Stimulated activated naive CD8-positive, alpha-beta T cell treated with anti-CD3 and anti-CD28 coated beads, Interleukin-15, Interleukin-2, amounts not matched to agents 100 ng/mL and 50 ng/mL, for 24 hours (primary cell): ENCODE data around the gene NOTCH1.

Source experiments
- H3K27ac Mint-ChIP-seq: one replicate; pipeline ENCODE4 v1.8.0; 2021; ENCODE audit warnings: mild to moderate bottlenecking, mixed read lengths
- H3K27me3 Mint-ChIP-seq: one replicate; pipeline ENCODE4 v1.8.0; 2021; ENCODE audit warnings: mixed read lengths
- H3K36me3 Mint-ChIP-seq: one replicate; pipeline ENCODE4 v1.8.0; 2021; ENCODE audit warnings: low read depth, mixed read lengths
- H3K4me1 Mint-ChIP-seq: one replicate; pipeline ENCODE4 v1.8.0; 2021; ENCODE audit warnings: low read depth, mixed read lengths
- H3K4me3 Mint-ChIP-seq: one replicate; pipeline ENCODE4 v1.8.0; 2021; ENCODE audit warnings: mild to moderate bottlenecking, mixed read lengths
- H3K9me3 Mint-ChIP-seq: one replicate; pipeline ENCODE4 v1.8.0; 2021; ENCODE audit warnings: mixed read lengths

The NOTCH1 gene

DNA sequence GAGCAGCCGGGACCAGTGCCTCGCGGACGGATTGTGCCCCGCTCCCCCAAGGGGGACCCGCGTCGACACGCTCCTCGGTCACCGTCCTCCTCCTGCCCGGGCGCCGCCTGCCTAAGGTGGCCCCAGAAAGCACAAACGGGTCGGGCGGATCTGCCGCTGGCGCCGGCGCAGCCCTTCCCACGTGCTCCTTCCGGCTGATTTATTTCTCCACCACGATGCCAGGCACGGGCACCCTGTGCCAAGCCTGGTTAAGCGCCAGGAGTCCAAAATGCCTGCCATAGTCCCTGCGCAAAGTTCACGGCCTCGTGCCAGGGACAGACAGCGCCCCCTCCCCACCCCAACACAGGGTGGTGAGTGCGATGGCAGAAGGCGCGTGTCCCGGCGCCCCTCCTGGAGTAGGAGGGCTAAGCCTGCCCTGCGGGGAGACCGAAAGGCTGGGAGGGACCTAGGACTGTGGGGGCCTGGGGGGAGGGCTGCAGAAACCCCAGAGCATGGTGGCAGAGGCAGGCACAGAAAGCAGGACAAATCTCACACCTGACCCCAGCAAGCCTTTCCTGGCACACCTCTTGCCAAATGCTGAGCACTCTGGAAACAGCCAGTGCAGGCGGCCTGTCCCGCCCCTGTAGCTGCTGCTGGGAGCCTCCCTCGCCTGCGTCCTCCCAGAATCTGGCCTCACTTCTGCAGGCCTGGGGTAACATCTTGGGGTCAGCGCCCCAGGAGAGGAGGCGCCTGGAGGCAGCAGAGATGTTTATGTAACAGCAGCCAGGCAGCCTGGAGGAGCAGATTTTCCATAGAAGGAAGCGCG, 1.1 kb upstream of the NOTCH1 start:
- peaks cover 38% of the 10 kb centered on the region for H3K4me1 Mint-ChIP-seq
- H3K9me3 Mint-ChIP-seq = no peaks in the 10 kb centered on the region
- peaks cover 15% of the 10 kb centered on the region for H3K36me3 Mint-ChIP-seq
- peak overlapping the region; percentile 83 for H3K27ac Mint-ChIP-seq
- peak overlapping the region; percentile 77 for H3K4me3 Mint-ChIP-seq
- no peaks in the 10 kb centered on the region for H3K27me3 Mint-ChIP-seq

DNA sequence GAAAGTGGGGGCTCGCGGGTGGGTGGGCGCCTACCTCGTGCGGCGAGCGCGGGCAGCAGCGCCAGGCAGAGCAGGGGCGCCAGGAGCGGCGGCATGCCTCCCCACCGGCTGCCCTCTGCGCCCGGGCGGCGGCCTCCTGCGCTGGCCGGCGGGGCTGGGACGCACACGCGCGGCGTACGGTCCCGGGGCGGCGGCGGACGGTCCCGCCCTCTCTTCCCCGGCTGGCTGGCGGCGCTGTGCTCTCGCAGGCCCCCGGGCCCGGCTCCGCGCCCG, 220 bp downstream of the NOTCH1 start:
- H3K36me3 Mint-ChIP-seq = peaks cover 20% of the 10 kb centered on the region
- no peaks in the 10 kb centered on the region for H3K27me3 Mint-ChIP-seq
- no peak overlapping the region for H3K27ac Mint-ChIP-seq
- H3K4me3 Mint-ChIP-seq = peak overlapping the region; percentile 79
- H3K4me1 Mint-ChIP-seq = peaks cover 45% of the 10 kb centered on the region
- H3K9me3 Mint-ChIP-seq = no peaks in the 10 kb centered on the region

DNA sequence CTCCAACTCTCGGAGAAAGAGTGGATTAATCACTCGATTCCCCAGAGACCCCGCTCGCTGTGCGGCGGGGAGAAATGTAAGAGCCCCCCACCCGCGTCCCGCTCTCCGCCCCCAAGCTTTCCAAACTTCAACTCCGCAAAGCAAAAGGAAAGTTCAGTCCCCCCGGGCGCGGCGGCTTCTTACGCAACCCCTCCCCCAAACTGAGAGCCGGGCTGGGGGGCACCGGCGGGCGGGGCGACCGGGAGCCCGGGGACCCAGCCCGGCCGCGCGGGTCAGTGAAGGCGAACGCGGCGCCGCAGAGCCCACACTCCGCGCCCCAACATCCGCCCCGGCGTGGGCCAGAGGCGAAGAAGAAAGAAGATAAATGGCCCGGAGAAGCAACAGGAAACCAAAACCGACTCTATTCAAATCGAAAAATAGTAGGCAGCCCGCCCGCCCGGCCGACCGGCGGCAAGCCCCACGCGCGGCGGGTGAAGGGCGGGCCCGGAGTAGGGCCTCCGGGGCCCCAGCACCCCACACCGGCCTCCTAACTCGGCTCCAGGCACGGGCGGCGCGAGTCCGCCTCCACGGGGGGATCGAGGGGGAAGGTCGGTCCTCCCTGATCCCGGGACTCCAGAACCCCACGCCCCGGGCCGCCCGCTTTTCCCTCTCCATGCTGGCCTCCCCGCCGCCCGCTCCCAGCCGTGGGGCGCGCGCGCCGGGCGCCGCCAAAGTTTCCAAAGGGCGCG, 720 bp downstream of the NOTCH1 start:
- Mint-ChIP-seq H3K27me3 (no peaks in the 10 kb centered on the region), H3K4me1 (peaks cover 50% of the 10 kb centered on the region), H3K36me3 (peaks cover 24% of the 10 kb centered on the region), H3K27ac (peak overlapping the region; percentile 79), H3K4me3 (peak overlapping the region; percentile 92), H3K9me3 (no peaks in the 10 kb centered on the region)

DNA sequence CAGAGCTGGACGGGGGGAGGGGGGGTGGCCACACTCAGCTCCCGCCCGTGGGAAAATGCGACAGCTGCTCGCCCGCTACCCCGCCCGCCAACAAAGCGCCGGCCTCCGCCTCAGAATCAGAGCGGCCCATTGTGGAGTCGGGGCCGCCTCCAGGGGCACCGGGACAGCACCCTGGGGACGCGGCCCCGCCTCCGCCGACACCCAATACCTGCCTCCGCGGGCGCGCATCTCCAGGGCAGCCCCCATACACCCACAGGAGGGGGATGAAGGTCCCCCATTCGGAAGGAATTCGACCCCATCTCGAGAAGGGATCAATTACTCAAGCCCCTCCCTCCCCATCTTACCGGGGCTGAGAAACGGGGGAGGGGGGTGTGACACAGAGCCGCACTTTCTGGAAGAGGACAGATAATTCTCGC, 1.3 kb downstream of the NOTCH1 start:
- no peaks in the 10 kb centered on the region for H3K27me3 Mint-ChIP-seq
- no peaks in the 10 kb centered on the region for H3K9me3 Mint-ChIP-seq
- peaks cover 24% of the 10 kb centered on the region for H3K36me3 Mint-ChIP-seq
- H3K27ac Mint-ChIP-seq = peak overlapping the region; percentile 79
- H3K4me1 Mint-ChIP-seq = peaks cover 56% of the 10 kb centered on the region
- peak overlapping the region; percentile 92 for H3K4me3 Mint-ChIP-seq

DNA sequence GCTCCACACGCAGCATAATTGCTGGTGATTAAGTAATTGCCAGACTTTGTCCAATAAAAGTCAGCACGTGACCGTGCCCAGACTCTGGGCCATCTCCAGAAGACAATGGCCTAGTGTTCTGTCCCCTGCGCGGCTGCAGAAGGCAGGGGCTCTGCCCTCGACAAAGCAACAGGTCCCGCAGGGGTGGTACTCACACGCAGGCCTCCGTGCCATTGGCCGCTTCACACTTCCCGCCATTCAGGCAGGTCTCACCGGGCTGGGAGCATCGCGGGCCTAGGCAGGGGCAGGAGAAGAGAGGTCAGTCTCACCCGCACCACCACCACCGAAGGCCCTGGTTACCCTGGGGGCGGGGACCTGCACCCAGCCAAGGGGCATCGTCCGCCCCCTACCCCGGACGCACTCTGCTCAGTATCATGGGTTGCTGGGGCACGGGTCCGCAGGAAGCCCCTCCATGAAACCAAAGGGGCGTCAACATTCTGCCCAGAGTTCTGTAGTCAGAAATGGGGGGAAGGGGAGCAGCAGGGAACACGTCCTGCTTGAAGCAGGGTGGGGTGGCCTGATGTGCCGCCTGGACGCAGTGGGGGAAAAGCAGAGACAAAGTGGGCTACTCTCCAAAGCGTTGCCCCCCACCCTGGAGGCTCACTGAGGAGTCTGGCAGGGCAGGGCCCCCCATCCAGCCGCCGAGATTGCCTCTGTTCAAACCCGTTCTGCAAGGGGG, 1.9 kb downstream of the NOTCH1 start:
- no peak overlapping the region for H3K27ac Mint-ChIP-seq
- peak overlapping the region; percentile 92 for H3K4me3 Mint-ChIP-seq
- H3K9me3 Mint-ChIP-seq = no peaks in the 10 kb centered on the region
- no peaks in the 10 kb centered on the region for H3K27me3 Mint-ChIP-seq
- peaks cover 62% of the 10 kb centered on the region for H3K4me1 Mint-ChIP-seq
- H3K36me3 Mint-ChIP-seq = peaks cover 27% of the 10 kb centered on the region

DNA sequence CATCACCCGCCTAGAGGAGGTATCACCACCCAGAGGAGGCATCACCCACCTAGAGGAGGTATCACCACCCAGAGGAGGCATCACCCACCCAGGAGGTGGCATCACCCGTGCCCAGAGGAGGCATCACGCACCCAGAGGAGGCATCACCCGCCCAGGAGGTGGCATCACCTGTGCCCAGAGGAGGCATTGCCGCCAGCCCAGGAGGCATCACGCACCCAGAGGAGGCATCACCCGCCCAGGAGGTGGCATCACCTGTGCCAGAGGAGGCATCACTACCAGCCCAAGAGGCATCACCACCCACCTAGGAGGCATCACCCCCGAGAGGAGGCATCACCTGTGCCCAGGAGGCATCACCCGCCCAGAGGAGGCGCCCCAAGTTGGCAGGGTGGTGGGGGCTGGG, 2.6 kb downstream of the NOTCH1 start:
- H3K9me3 Mint-ChIP-seq = no peaks in the 10 kb centered on the region
- peaks cover 69% of the 10 kb centered on the region for H3K4me1 Mint-ChIP-seq
- H3K4me3 Mint-ChIP-seq = peak overlapping the region; percentile 92
- H3K27me3 Mint-ChIP-seq = no peaks in the 10 kb centered on the region
- H3K27ac Mint-ChIP-seq = peak overlapping the region; percentile 31
- peaks cover 28% of the 10 kb centered on the region for H3K36me3 Mint-ChIP-seq

DNA sequence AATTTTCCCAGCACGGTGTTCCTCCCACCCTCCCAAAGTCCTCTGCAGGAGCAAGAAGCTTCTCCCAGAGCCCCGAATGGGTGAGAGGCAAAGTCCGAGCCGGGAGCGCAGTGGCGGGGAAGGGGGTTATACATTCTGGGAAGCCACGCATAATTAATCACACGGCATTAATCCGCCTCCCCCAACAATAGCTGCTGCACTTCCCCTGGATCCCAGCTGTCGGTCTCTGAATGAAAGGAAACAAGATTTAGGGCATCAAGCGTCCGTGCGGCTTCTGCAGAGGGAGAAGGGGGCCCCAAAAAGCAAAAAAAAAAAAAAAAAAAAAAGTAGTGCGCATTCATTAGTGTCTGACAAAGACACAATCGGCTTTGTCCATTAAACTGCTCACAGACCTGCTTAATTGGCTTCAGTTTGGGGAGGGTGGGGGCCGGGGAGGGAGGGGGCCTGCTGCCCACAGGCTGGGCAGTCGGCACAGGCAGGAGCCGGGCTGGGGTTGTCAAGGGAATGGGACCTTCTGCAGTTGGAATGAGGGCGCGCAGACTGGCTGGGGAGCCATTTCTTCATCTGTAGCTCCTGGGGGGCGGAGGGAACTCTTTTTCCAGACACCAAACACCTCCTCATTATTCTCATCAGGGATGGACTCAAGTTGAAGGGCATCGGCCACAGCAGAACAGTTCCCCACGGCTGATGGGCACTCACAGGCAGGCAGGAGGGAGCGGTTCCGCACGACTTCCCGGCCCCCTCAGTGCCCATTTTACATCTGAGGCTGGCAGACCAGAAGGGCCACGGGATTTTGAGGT, 3.4 kb downstream of the NOTCH1 start:
- H3K36me3 Mint-ChIP-seq = peaks cover 28% of the 10 kb centered on the region
- H3K4me1 Mint-ChIP-seq = peaks cover 77% of the 10 kb centered on the region
- no peaks in the 10 kb centered on the region for H3K9me3 Mint-ChIP-seq
- no peaks in the 10 kb centered on the region for H3K27me3 Mint-ChIP-seq
- peak overlapping the region; percentile 31 for H3K27ac Mint-ChIP-seq
- H3K4me3 Mint-ChIP-seq = peak overlapping the region; percentile 59

DNA sequence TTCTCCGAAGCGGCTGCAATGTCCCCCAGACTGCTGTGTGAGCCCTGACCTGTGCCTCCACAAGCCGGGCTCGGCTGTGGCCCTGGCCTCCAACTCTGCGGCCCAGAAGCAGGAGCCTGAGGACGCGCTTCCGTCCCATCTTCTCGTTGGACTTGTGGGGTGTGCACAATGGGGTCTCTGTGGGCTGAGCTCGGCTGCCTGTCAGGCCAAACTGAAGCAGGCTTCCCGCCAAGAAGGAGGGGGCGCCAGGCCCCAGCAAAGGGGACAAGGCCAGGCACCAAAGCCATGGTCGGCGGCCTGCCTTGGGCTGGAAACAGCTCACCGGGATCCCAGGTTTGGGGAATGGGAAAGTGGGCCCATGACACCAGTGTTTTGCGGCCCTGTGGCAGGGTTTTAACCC, 4.1 kb downstream of the NOTCH1 start:
- H3K9me3 Mint-ChIP-seq = no peaks in the 10 kb centered on the region
- H3K4me1 Mint-ChIP-seq = peaks cover 76% of the 10 kb centered on the region
- no peak overlapping the region for H3K27ac Mint-ChIP-seq
- no peak overlapping the region for H3K4me3 Mint-ChIP-seq
- H3K27me3 Mint-ChIP-seq = no peaks in the 10 kb centered on the region
- H3K36me3 Mint-ChIP-seq = peaks cover 33% of the 10 kb centered on the region

DNA sequence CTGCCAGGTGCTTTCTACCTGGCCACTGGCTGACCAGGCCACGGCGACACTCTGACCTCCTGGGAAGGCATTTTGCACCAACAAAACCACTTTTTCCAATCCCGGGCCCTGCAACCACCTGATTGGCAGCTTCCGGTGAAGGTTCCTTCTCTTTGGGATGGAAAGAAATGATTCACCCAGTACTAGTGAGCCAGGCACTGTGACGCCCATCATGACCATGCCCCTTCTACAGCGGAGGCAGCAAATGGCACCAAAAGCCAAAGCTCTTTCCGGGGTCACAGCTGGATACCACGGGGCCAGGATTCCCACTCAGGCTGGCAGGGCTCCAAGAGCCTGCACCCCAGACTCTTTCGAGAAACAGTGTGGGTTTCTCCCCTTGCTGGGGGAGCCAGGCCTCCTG, 4.7 kb downstream of the NOTCH1 start:
- peaks cover 75% of the 10 kb centered on the region for H3K4me1 Mint-ChIP-seq
- peak overlapping the region; percentile 98 for H3K27ac Mint-ChIP-seq
- no peaks in the 10 kb centered on the region for H3K9me3 Mint-ChIP-seq
- H3K27me3 Mint-ChIP-seq = no peaks in the 10 kb centered on the region
- peaks cover 33% of the 10 kb centered on the region for H3K36me3 Mint-ChIP-seq
- H3K4me3 Mint-ChIP-seq = peak overlapping the region; percentile 81

DNA sequence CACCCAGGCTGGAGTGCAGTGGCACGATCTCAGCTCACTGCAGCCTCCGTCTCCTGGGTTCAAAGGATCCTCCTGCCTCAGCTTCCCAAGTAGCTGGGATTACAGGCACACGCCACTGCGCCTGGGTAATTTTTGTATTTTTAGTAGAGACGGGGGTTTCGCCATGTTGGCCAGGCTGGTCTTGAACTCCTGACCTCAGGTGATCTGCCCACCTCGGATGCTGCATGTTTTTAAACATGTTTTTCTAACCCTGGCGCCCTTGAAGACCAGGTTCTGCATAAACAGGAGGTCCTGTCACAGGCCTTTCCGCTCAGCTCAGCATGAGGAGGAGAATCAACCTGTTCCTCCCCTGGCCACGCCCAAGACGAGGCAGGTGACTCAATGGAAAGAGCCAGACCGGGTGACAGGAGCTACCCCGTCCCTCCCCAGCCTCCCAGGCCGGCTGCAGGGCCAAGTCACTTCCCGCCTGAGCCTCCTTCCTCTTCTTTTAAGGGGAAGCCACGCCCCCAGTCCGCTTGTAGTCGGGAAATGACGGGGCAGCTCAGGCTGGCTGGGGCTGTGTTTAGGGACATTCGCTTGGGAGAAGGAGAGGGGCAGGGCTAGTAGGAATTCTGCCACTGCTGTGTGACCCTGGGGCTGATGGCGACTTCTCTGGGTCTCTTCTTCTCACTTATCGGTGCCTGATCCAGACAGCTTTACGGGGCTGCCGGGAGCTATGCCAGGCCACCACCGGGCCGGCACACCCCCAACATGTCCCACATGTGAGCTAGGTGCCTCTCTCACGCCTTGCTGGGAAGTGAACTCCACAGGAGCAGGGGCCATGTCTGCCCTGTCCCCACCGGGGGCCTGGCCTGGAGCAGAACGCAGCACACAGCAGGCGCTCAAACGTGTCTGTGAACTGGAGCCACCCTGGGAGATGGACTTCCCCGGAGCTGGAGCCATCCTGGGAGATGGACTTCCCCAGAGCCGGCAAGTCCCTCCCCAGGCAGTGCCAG, 6.1 kb downstream of the NOTCH1 start:
- Mint-ChIP-seq H3K36me3 (peaks cover 33% of the 10 kb centered on the region), H3K4me3 (peak overlapping the region; percentile 81), H3K9me3 (no peaks in the 10 kb centered on the region), H3K27ac (peak overlapping the region; percentile 98), H3K4me1 (peaks cover 75% of the 10 kb centered on the region), H3K27me3 (no peaks in the 10 kb centered on the region)

DNA sequence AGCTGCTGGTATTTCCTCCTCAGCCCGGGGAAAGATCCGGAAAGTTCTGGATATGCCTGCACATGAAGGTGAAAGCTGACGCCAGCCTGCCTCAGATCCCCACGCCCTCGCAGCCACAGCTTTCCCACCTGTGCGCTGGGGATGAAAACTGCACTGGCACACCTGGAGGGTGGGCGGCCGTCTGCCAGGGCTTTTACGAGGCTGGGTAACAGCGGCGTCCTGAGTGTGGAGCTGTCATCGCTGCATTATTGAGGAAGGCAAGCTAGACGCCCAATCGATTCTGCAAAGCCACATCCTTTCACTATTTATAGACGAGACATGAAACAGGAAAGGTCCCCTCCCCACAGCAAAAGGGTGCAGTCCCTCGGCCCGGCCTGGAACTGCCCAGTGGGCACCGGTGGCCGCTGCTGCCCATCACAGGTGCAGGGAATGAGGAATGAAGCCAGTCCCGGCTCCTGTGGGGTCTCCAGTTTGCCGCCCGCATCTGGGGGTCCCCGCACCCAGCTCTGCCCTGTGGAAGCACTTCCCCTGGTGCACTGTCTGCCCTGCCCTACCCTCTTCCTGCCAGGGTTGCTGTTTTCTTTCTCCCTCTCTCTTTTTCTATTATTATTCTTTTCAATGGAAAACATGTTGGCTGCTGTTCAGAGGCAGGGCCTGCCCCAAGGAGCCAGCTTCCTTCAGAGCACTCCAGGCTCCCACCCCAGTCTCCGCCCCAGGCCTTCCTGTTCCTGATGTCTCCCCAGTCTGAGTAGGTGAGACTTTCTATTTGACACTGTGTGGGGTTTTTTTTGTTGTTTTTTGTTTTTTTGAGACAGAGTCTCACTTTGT, 7.0 kb downstream of the NOTCH1 start:
- peak overlapping the region; percentile 81 for H3K4me3 Mint-ChIP-seq
- H3K27ac Mint-ChIP-seq = peak overlapping the region; percentile 98
- peaks cover 74% of the 10 kb centered on the region for H3K4me1 Mint-ChIP-seq
- H3K9me3 Mint-ChIP-seq = no peaks in the 10 kb centered on the region
- H3K27me3 Mint-ChIP-seq = no peaks in the 10 kb centered on the region
- peaks cover 30% of the 10 kb centered on the region for H3K36me3 Mint-ChIP-seq

DNA sequence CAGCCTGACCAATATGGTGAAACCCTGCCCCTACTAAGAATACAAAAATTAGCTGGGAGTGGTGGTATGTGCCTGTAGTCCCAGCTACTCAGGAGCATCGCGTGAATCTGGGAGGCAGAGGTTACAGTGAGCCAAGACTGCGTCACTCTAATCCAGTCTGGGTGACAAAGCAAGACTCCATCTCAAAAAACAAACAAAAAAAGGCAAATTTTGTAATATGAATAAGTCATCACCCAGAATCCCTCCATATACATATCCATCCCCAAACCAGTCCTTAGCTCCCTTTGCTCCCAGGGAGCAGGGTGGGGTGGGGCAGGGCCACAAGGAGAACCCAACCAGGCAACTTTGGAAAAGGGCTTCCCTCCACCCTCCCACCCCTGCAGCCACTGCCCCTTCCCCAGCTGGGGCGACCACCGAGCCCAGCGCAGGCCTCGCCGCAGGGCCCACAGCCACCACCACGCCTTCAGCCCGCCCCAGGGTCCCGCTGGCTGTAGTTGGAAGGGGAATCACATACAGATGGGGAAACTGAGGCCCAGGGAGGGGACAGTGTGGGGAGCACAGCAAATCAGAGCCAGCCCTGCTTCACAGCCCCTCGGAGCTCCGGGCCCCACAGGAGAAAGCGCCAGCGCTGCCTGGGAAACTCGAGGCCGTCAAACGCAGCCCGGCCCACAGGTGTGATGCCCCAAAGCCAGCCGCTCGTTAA, 7.8 kb downstream of the NOTCH1 start:
- no peaks in the 10 kb centered on the region for H3K27me3 Mint-ChIP-seq
- H3K4me3 Mint-ChIP-seq = peak overlapping the region; percentile 41
- no peaks in the 10 kb centered on the region for H3K9me3 Mint-ChIP-seq
- H3K27ac Mint-ChIP-seq = peak overlapping the region; percentile 98
- H3K36me3 Mint-ChIP-seq = peaks cover 23% of the 10 kb centered on the region
- H3K4me1 Mint-ChIP-seq = peaks cover 74% of the 10 kb centered on the region
